ENCODE measurements around the gene COL7A1. TPM values are rescaled to one million over a fixed set of nuclear protein-coding genes. Genes with fewer than 3 reads are reported as not detected.

Gene COL7A1
- total and polyA plus RNA-seq, 2 of the 13 experiments (the other 11 are each of a cell fraction or from before 2014, with no cell fraction given): 2.7 to 11.7 TPM

DNA sequence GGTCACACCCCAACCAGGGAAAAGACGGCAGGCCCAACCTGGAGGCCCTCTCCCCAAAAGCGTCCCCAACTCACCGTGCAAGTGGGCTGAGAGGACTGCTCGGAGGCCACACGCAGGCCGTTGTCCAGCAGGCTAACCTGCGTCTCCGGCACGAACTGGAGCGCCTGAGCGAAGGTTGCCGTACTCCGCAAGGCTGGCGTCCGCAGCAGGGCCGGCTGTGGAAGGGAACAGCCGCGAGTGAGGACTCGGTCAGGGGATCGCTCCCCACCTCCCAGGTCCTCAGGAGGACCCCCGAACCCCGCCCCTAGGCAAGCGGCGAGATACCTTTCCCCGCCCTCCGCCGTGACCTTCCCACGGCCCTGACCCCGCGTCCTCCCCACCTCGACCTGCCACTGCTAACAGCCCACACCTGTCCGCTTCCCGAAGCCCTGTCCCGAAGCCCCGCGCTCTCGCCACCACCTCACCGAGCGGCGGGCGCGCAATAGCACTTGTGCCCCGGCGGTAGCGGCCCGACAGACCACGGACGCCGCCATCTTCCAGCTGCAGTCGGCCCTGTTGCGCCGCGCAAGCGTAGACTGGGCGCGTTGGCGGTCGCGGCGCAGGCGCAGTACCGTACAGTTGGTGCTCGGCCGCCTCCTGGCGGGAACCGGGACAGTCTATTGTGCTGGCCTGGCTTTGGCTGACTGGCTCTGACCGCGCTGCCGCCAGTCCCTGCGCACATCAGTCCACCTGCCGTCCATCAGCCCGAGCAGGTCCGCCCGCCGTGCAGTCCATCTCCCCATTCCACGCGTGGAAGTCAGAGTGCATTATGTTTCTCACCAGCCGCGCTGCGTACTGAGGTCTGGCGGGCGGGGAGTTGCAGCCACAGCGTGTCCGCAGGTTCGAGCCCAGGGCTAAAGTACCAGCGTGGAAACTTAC lies 14.2 kb upstream of the COL7A1 start, which contains the start of gene UQCRC1 (continued):
- TF ChIP-seq ZGPAT (CRISPR knock-in tag; IDR thresholded peaks at IDR 0.05): peak; percentile 86
- TF ChIP-seq, protein P1, sequence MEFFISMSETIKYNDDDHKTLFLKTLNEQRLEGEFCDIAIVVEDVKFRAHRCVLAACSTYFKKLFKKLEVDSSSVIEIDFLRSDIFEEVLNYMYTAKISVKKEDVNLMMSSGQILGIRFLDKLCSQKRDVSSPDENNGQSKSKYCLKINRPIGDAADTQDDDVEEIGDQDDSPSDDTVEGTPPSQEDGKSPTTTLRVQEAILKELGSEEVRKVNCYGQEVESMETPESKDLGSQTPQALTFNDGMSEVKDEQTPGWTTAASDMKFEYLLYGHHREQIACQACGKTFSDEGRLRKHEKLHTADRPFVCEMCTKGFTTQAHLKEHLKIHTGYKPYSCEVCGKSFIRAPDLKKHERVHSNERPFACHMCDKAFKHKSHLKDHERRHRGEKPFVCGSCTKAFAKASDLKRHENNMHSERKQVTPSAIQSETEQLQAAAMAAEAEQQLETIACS (CRISPR knock-in tag; IDR thresholded peaks at IDR 0.05): no peak
- TF ChIP-seq, protein P2, sequence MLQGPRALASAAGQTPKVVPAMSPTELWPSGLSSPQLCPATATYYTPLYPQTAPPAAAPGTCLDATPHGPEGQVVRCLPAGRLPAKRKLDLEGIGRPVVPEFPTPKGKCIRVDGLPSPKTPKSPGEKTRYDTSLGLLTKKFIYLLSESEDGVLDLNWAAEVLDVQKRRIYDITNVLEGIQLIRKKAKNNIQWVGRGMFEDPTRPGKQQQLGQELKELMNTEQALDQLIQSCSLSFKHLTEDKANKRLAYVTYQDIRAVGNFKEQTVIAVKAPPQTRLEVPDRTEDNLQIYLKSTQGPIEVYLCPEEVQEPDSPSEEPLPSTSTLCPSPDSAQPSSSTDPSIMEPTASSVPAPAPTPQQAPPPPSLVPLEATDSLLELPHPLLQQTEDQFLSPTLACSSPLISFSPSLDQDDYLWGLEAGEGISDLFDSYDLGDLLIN (CRISPR knock-in tag; IDR thresholded peaks at IDR 0.05; ENCODE audit: borderline replicate concordance): no peak
- TF ChIP-seq CCAR2 (optimal IDR thresholded peaks at IDR 0.05; ENCODE audit: low read depth, low read length): no peak
- TF ChIP-seq ZBTB1 (CRISPR knock-in tag; IDR thresholded peaks at IDR 0.05; ENCODE audit: borderline replicate concordance): no peak
- no peak for TF ChIP-seq ZSCAN30 (CRISPR knock-in tag; IDR thresholded peaks at IDR 0.05)
- TF ChIP-seq, protein P3, sequence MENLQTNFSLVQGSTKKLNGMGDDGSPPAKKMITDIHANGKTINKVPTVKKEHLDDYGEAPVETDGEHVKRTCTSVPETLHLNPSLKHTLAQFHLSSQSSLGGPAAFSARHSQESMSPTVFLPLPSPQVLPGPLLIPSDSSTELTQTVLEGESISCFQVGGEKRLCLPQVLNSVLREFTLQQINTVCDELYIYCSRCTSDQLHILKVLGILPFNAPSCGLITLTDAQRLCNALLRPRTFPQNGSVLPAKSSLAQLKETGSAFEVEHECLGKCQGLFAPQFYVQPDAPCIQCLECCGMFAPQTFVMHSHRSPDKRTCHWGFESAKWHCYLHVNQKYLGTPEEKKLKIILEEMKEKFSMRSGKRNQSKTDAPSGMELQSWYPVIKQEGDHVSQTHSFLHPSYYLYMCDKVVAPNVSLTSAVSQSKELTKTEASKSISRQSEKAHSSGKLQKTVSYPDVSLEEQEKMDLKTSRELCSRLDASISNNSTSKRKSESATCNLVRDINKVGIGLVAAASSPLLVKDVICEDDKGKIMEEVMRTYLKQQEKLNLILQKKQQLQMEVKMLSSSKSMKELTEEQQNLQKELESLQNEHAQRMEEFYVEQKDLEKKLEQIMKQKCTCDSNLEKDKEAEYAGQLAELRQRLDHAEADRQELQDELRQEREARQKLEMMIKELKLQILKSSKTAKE (CRISPR knock-in tag; IDR thresholded peaks at IDR 0.05; ENCODE audit: borderline replicate concordance): peak; percentile 40; the same call in 1 of the 2 replicates
- TF ChIP-seq ZNF546 (CRISPR knock-in tag; conservative IDR thresholded peaks at IDR 0.05): no peak
- TF ChIP-seq ZNF281 (CRISPR knock-in tag; IDR thresholded peaks at IDR 0.05; ENCODE audit: borderline replicate concordance): no peak
- TF ChIP-seq RBAK (CRISPR knock-in tag; IDR thresholded peaks at IDR 0.05): no peak; the same call in 1 of the 2 replicates
- peak; percentile 58; the same call in 1 of the 2 replicates for TF ChIP-seq KMT2B (CRISPR knock-in tag; IDR thresholded peaks at IDR 0.05)
- TF ChIP-seq, protein P4, sequence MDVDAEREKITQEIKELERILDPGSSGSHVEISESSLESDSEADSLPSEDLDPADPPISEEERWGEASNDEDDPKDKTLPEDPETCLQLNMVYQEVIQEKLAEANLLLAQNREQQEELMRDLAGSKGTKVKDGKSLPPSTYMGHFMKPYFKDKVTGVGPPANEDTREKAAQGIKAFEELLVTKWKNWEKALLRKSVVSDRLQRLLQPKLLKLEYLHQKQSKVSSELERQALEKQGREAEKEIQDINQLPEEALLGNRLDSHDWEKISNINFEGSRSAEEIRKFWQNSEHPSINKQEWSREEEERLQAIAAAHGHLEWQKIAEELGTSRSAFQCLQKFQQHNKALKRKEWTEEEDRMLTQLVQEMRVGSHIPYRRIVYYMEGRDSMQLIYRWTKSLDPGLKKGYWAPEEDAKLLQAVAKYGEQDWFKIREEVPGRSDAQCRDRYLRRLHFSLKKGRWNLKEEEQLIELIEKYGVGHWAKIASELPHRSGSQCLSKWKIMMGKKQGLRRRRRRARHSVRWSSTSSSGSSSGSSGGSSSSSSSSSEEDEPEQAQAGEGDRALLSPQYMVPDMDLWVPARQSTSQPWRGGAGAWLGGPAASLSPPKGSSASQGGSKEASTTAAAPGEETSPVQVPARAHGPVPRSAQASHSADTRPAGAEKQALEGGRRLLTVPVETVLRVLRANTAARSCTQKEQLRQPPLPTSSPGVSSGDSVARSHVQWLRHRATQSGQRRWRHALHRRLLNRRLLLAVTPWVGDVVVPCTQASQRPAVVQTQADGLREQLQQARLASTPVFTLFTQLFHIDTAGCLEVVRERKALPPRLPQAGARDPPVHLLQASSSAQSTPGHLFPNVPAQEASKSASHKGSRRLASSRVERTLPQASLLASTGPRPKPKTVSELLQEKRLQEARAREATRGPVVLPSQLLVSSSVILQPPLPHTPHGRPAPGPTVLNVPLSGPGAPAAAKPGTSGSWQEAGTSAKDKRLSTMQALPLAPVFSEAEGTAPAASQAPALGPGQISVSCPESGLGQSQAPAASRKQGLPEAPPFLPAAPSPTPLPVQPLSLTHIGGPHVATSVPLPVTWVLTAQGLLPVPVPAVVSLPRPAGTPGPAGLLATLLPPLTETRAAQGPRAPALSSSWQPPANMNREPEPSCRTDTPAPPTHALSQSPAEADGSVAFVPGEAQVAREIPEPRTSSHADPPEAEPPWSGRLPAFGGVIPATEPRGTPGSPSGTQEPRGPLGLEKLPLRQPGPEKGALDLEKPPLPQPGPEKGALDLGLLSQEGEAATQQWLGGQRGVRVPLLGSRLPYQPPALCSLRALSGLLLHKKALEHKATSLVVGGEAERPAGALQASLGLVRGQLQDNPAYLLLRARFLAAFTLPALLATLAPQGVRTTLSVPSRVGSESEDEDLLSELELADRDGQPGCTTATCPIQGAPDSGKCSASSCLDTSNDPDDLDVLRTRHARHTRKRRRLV (CRISPR knock-in tag; IDR thresholded peaks at IDR 0.05): peak; percentile 95
- TF ChIP-seq TP53 (CRISPR knock-in tag; conservative IDR thresholded peaks at IDR 0.05): no peak

Data from HepG2 (cell line).